H9 (cell line): ENCODE measurements around the gene F10. TPM values are rescaled to one million over a fixed set of nuclear protein-coding genes. Genes with fewer than 3 reads are reported as not detected.

ENCODE experiments used
- DNase-seq: peaks from one replicate; pipeline ENCODE4 v3.0.0-alpha.2; 2017
- H2AFZ ChIP-seq: one replicate; pipeline ENCODE4 v1.6.1; 2013; ENCODE audit warnings: mild to moderate bottlenecking, low read length, control low read depth, moderate library complexity
- H2AK5ac ChIP-seq: 2 replicates; pipeline ENCODE4 v1.6.1; 2013; ENCODE audit warnings: low read length, control low read depth, mixed read lengths; ENCODE audit not compliant: insufficient read length
- H2BK120ac ChIP-seq: one replicate; pipeline ENCODE4 v1.6.1; 2013; ENCODE audit warnings: low read depth, mild to moderate bottlenecking, low read length, control low read depth, inconsistent platforms; ENCODE audit not compliant: poor library complexity, severe bottlenecking
- H2BK12ac ChIP-seq: 2 replicates; pipeline ENCODE4 v1.6.1; 2013; ENCODE audit warnings: low read length, control low read depth, mixed read lengths, low read depth; ENCODE audit not compliant: insufficient read length
- H2BK15ac ChIP-seq: 2 replicates; pipeline ENCODE4 v1.6.1; 2013; ENCODE audit warnings: low read depth, low read length, control low read depth
- H2BK20ac ChIP-seq: one replicate; pipeline ENCODE4 v1.6.1; 2013; ENCODE audit warnings: low read depth, mild to moderate bottlenecking, low read length, control low read depth, inconsistent platforms; ENCODE audit not compliant: poor library complexity, severe bottlenecking
- H2BK5ac ChIP-seq: 2 replicates; pipeline ENCODE4 v1.6.1; 2013; ENCODE audit warnings: low read length, control low read depth, mixed read lengths; ENCODE audit not compliant: insufficient read length
- H3K14ac ChIP-seq: 2 replicates; pipeline ENCODE4 v1.6.1; 2013; ENCODE audit warnings: low read length, control low read depth; ENCODE audit not compliant: insufficient read depth
- H3K18ac ChIP-seq: 2 replicates; pipeline ENCODE4 v1.6.1; 2013; ENCODE audit warnings: low read depth, mild to moderate bottlenecking, mixed read lengths, low read length, control low read depth; ENCODE audit not compliant: insufficient read length
- H3K23ac ChIP-seq: 2 replicates; pipeline ENCODE4 v1.6.1; 2013; ENCODE audit warnings: low read length, control low read depth, mixed read lengths, low read depth; ENCODE audit not compliant: insufficient read length
- H3K23me2 ChIP-seq: 2 replicates; pipeline ENCODE4 v1.6.1; 2013; ENCODE audit warnings: low read depth, mild to moderate bottlenecking, mixed read lengths, low read length, control low read depth; ENCODE audit not compliant: insufficient read length, poor library complexity, severe bottlenecking
- H3K27ac ChIP-seq: 2 replicates; pipeline ENCODE4 v1.5.1; 2013; ENCODE audit warnings: low read length, control low read depth, mixed read lengths, low read depth; ENCODE audit not compliant: insufficient read length
- H3K27me3 ChIP-seq: 2 replicates; pipeline ENCODE4 v1.6.1; 2013; ENCODE audit warnings: low read length, control low read depth, inconsistent platforms; ENCODE audit not compliant: insufficient read depth
- H3K4ac ChIP-seq: 2 replicates; pipeline ENCODE4 v1.6.1; 2013; ENCODE audit warnings: low read depth, mild to moderate bottlenecking, control low read depth, inconsistent platforms, low read length, moderate library complexity
- H3K4me1 ChIP-seq: 2 replicates; pipeline ENCODE4 v1.6.1; 2013; ENCODE audit warnings: low read length, control low read depth, inconsistent platforms; ENCODE audit not compliant: insufficient read depth
- H3K4me2 ChIP-seq: 2 replicates; pipeline ENCODE4 v1.6.1; 2013; ENCODE audit warnings: low read length, control low read depth, mixed read lengths; ENCODE audit not compliant: insufficient read length, insufficient read depth
- H3K56ac ChIP-seq: 2 replicates; pipeline ENCODE4 v1.6.1; 2013; ENCODE audit warnings: low read depth, mild to moderate bottlenecking, mixed read lengths, low read length, control low read depth; ENCODE audit not compliant: insufficient read length
- H3K79me1 ChIP-seq: 2 replicates; pipeline ENCODE4 v1.6.1; 2013; ENCODE audit warnings: low read depth, mild to moderate bottlenecking, moderate library complexity, low read length, control low read depth, inconsistent platforms; ENCODE audit not compliant: insufficient read depth, poor library complexity, severe bottlenecking
- H3K79me2 ChIP-seq: 2 replicates; pipeline ENCODE4 v1.6.1; 2013; ENCODE audit warnings: low read length, control low read depth, inconsistent platforms; ENCODE audit not compliant: insufficient read depth
- H3K9ac ChIP-seq: 2 replicates; pipeline ENCODE4 v1.6.1; 2013; ENCODE audit warnings: low read length, control low read depth, mixed read lengths; ENCODE audit not compliant: insufficient read length; ENCODE audit errors: extremely low read depth
- H3K9me3 ChIP-seq: one replicate; pipeline ENCODE4 v1.6.1; 2013; ENCODE audit warnings: low read depth, low read length, inconsistent platforms; ENCODE audit not compliant: control insufficient read depth
- H3T11ph ChIP-seq: one replicate; pipeline ENCODE4 v1.6.1; 2013; ENCODE audit warnings: mild to moderate bottlenecking, low read length, control low read depth, inconsistent platforms
- H4K20me1 ChIP-seq: one replicate; pipeline ENCODE4 v1.6.1; 2013; ENCODE audit not compliant: control insufficient read depth, insufficient read length, insufficient read depth
- H4K5ac ChIP-seq: 2 replicates; pipeline ENCODE4 v1.6.1; 2013; ENCODE audit warnings: low read depth, mild to moderate bottlenecking, mixed read lengths, low read length, control low read depth; ENCODE audit not compliant: insufficient read length
- H4K8ac ChIP-seq: replicated peaks from 2 replicates; pipeline ENCODE4 v1.6.1; 2013; ENCODE audit warnings: low read length, control low read depth, mixed read lengths, low read depth; ENCODE audit not compliant: insufficient read length
- H4K91ac ChIP-seq: 2 replicates; pipeline ENCODE4 v1.6.1; 2013; ENCODE audit warnings: low read depth, mild to moderate bottlenecking, moderate library complexity, mixed read lengths, low read length, control low read depth; ENCODE audit not compliant: insufficient read length
- H3K27ac Mint-ChIP-seq, 3 experiments: 2 replicates in 2 of 3; 3 replicates in 1 of 3; pipeline ENCODE4 v1.8.0; 2020 to 2021; ENCODE audit warnings: mixed read lengths in 3 of 3, mild to moderate bottlenecking in 1 of 3, moderate library complexity in 1 of 3
- H3K27me3 Mint-ChIP-seq: 2 replicates; pipeline ENCODE4 v1.8.0; 2021; ENCODE audit warnings: low read depth, mild to moderate bottlenecking, moderate library complexity, mixed read lengths
- H3K36me3 Mint-ChIP-seq, 3 experiments: 2 replicates in 2 of 3; 3 replicates in 1 of 3; pipeline ENCODE4 v1.8.0; 2020 to 2021; ENCODE audit warnings: low read depth in 3 of 3, mixed read lengths in 3 of 3; ENCODE audit not compliant: insufficient read depth in 1 of 3
- H3K4me1 Mint-ChIP-seq, 2 experiments: 2 replicates each; pipeline ENCODE4 v1.8.0; 2020; ENCODE audit warnings: mixed read lengths in 2 of 2
- H3K4me3 Mint-ChIP-seq, 2 experiments: 2 replicates in 1 of 2; 3 replicates in 1 of 2; pipeline ENCODE4 v1.8.0; 2020 to 2021; ENCODE audit warnings: mild to moderate bottlenecking in 2 of 2, mixed read lengths in 2 of 2, moderate library complexity in 1 of 2
- H3K9me3 Mint-ChIP-seq, 2 experiments: 2 replicates in 1 of 2; 3 replicates in 1 of 2; pipeline ENCODE4 v1.8.0; 2020; ENCODE audit warnings: mild to moderate bottlenecking in 2 of 2, mixed read lengths in 2 of 2, moderate library complexity in 1 of 2
- WGBS: extraction: QIAGEN DNeasy Blood & Tissue Kit; methylation state at CpG from one replicate; pipeline ENCODE4 v1.1.7; 2013; ENCODE audit warnings: missing lambda C conversion rate, low lambda C conversion rate, mixed read lengths; ENCODE audit not compliant: insufficient read length; ENCODE audit errors: extremely low coverage; 5-methylcytosine and 5-hydroxymethylcytosine counted together
- total RNA-seq: library from RNA; stranded (reverse); gene quantifications from 2 replicates; pipeline ENCODE4 v1.2.1, GENCODE V29; 2021
- TF ChIP-seq, protein P1 (sequence below): fragments of 200-600 bp; sonication (generic); conservative IDR thresholded peaks from 3 replicates; pipeline ENCODE4 v1.8.0; 2021; ENCODE audit warnings: antibody characterized with exemption, mild to moderate bottlenecking

F10 gene
- total RNA-seq, 1 experiment from 2014 or later, result 1.7 TPM

DNA sequence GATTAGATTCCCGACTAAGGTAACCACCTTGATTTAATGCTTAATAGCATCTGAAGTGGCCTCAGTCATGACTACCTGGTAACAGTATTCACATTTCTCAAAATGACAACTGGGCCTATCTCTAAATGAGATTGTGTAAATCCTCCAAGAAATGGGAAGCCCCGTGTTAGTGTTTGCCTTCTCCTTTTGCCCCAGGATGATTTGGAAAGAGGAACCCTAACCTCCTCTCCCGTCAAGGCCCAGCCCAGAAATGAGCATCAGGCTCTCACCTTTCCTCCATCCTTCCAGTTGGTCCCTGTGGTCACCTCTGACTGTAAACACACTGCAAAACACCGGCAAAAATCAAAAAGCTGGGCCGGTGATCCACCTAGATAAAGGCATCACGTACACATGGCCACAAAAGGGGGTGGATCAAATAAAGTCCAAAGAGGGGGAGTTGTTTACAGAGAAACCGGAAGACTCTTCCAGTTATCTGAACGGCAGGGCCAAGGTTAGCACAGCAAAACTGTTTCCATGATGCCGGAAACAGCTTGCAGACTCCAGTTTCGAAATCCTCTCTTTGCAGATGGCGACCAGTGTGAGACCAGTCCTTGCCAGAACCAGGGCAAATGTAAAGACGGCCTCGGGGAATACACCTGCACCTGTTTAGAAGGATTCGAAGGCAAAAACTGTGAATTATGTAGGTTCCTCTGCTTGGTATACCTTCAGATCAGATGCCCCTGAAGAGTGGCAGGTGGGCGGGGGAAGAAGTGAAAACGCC is 16.4 kb downstream of the F10 start:
- Histone ChIP-seq H3K4ac (no peak overlapping the region), H2AK5ac (no peak overlapping the region), H3K14ac (no peak overlapping the region), H2BK5ac (no peak overlapping the region), H4K20me1 (no peaks in the 10 kb centered on the region), H3K23me2 (no peaks in the 10 kb centered on the region), H4K8ac (no peak overlapping the region), H2BK20ac (no peak overlapping the region), H3T11ph (no peak overlapping the region), H3K4me1 (no peaks in the 10 kb centered on the region), H2BK15ac (no peak overlapping the region), H3K23ac (no peak overlapping the region), H2BK12ac (no peak overlapping the region), H3K9me3 (no peaks in the 10 kb centered on the region), H3K27me3 (no peaks in the 10 kb centered on the region), H4K91ac (no peak overlapping the region), H2BK120ac (no peak overlapping the region), H2AFZ (no peak overlapping the region), H3K79me1 (no peaks in the 10 kb centered on the region), H3K56ac (no peak overlapping the region), H3K27ac (no peak overlapping the region), H4K5ac (no peak overlapping the region), H3K79me2 (no peaks in the 10 kb centered on the region), H3K18ac (no peak overlapping the region), H3K9ac (no peak overlapping the region), H3K4me2 (no peak overlapping the region)
- TF ChIP-seq, protein P1, sequence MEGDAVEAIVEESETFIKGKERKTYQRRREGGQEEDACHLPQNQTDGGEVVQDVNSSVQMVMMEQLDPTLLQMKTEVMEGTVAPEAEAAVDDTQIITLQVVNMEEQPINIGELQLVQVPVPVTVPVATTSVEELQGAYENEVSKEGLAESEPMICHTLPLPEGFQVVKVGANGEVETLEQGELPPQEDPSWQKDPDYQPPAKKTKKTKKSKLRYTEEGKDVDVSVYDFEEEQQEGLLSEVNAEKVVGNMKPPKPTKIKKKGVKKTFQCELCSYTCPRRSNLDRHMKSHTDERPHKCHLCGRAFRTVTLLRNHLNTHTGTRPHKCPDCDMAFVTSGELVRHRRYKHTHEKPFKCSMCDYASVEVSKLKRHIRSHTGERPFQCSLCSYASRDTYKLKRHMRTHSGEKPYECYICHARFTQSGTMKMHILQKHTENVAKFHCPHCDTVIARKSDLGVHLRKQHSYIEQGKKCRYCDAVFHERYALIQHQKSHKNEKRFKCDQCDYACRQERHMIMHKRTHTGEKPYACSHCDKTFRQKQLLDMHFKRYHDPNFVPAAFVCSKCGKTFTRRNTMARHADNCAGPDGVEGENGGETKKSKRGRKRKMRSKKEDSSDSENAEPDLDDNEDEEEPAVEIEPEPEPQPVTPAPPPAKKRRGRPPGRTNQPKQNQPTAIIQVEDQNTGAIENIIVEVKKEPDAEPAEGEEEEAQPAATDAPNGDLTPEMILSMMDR, result no peak
- Mint-ChIP-seq H3K27me3 (no peaks in the 10 kb centered on the region; the same call in 1 of the 2 replicates), H3K9me3 (no peaks in the 10 kb centered on the region), H3K27ac (no peak overlapping the region; a peak in 1 of 7 replicates), H3K4me1 (peaks cover 14 to 37% of the 10 kb centered on the region in 2 experiments), H3K36me3 (no peaks in the 10 kb centered on the region; a peak in 1 of 7 replicates), H3K4me3 (no peak overlapping the region)
- no CpG with 5 or more reads among the region's 16 CpGs for WGBS
- peak; percentile 18 for DNase-seq
